HUES48 (cell line): ENCODE results near the gene RASGRF1.

Experiments used
- H3K27ac ChIP-seq: one replicate; pipeline ENCODE4 v1.7.0; 2013; ENCODE audit warnings: low read depth, low read length, inconsistent platforms
- H3K27me3 ChIP-seq: 2 replicates; pipeline ENCODE4 v1.6.1; 2013; ENCODE audit warnings: mild to moderate bottlenecking, low read length; ENCODE audit not compliant: control insufficient read depth, insufficient read depth
- H3K36me3 ChIP-seq: 2 replicates; pipeline ENCODE4 v1.6.1; 2013; ENCODE audit warnings: low read length; ENCODE audit not compliant: control insufficient read depth, insufficient read depth
- H3K4me1 ChIP-seq: 2 replicates; pipeline ENCODE4 v1.6.1; 2013; ENCODE audit warnings: mild to moderate bottlenecking, low read length; ENCODE audit not compliant: control insufficient read depth, insufficient read depth
- H3K4me3 ChIP-seq: 2 replicates; pipeline ENCODE4 v1.5.1; 2013; ENCODE audit warnings: mild to moderate bottlenecking, low read depth, low read length
- H3K9ac ChIP-seq: 2 replicates; pipeline ENCODE4 v1.6.1; 2013; ENCODE audit warnings: mild to moderate bottlenecking, low read depth, low read length, moderate library complexity
- H3K9me3 ChIP-seq: 2 replicates; pipeline ENCODE4 v1.6.1; 2013; ENCODE audit warnings: low read length; ENCODE audit not compliant: control insufficient read depth, insufficient read depth

RASGRF1 gene

DNA sequence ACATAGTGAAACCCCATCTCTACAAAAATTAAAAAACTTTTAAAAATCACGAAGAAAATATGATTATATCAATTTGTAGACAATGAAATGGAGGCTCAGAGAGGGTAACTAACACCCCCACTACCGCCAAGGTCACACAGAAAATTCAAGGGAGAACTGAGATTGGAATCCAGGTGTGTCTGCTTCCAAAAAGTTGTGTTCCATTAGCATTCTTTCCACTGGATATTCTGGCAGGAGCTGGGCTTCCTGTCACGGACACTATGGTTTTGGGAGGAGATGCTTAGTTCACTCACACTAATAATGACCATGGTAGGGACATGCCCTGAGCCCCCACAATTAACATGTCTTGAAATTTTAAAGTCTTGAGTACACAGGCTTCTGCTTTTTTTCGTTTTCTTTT is 174.5 kb downstream of the RASGRF1 start:
- Histone ChIP-seq H3K27ac (no peak overlapping the region), H3K4me3 (no peak overlapping the region), H3K27me3 (no peaks in the 10 kb centered on the region), H3K36me3 (peaks cover 44% of the 10 kb centered on the region), H3K9ac (no peak overlapping the region), H3K4me1 (no peaks in the 10 kb centered on the region), H3K9me3 (no peaks in the 10 kb centered on the region)

DNA sequence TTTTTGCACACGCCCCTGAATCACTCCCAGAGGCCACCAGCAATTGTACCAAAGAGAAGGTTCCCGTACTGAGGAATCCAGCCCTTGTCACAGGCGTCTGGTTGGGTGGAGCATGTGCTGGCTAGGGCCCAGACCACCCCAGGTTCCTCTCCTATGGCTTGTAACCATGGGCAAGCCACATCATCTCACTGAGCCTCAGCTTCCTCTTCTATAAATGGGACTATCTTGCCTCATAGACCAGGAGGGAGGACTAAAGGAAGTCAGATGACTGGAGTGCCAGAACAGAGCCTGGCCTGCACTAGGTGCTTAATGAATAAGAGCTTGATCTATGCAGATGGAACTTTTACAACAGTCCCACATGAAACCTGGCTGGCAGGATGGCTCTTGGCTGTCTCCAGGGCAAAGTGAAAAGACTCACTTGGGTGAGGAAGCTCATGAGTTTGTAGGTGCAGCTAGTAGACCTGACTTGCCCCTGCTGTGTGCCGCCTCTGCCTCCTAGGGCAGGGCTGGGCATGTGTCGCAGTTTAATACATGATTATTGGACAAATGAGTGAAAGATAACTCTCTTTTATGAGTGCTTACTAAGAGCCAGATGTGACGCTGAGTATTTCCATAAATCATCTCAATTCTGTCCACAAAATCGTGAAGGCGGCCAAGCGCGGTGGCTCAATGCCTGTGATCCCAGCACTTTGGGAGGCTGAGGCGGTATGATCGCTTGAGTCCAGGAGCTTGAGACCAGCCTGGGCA is 175.1 kb downstream of the RASGRF1 start:
- H3K27me3 ChIP-seq, result no peaks in the 10 kb centered on the region
- no peak overlapping the region for H3K4me3 ChIP-seq
- H3K27ac ChIP-seq, result no peak overlapping the region
- no peaks in the 10 kb centered on the region for H3K9me3 ChIP-seq
- H3K4me1 ChIP-seq, result no peaks in the 10 kb centered on the region
- no peak overlapping the region for H3K9ac ChIP-seq
- H3K36me3 ChIP-seq, result peaks cover 48% of the 10 kb centered on the region

DNA sequence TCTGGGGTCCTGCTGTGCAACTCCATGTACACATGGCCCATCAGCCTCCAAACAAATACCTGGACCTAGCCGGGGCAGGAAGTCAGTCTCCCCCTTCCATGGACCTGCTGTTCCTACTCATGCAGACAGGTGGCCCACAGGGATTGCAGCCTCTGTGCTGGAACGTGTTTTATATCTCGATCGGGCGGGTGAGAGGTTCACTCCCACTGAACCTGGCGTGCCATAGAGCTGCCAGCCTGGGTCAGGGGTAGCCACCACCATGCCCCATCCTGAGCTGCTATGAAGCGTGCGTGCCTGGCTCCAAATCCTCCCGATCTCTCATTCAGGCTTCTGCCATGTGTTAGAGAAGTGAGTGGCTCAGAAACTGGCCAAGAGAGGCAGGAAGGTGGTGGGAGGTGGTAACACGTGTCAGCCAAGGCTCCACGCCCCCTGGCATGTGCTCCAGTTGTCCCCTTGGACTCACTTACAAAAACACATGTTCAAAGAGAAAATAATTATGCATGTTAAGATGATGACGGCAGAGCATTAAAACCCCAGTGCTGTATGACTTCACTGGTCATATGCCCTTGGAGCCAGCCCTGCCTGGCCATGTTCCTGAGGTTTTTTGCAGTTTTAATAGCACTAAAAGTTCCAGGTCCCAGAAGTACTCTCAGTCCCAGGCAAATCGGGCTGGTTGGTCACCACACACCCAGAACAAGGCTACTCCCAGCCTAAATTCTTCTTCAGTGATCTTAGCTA is 176.4 kb downstream of the RASGRF1 start:
- Histone ChIP-seq H3K27ac (no peak overlapping the region), H3K9ac (no peak overlapping the region), H3K9me3 (no peaks in the 10 kb centered on the region), H3K27me3 (no peaks in the 10 kb centered on the region), H3K4me1 (0 out of 2 replicates have a peak, but pooled peaks cover 2% of the 10 kb centered on the region), H3K36me3 (peaks cover 52% of the 10 kb centered on the region), H3K4me3 (no peak overlapping the region)

DNA sequence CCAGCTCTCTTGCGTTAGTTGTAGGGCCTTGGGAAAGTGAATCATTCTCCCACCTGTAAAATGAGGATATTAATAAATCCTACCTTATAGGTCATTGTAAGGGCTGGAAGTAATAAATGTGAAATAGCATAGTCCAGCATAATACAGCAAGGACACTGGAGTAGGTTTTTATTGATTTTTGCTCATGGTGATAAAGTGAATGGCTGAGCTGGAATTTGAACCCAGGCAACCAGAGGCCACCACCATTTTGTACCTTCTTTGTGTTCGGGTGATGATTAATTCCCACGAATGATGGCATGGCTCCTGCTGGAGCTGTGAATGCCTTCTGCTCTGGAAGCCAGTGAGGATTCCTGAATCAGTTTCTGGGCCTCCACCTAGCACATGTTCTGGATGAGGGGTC is 177.6 kb downstream of the RASGRF1 start:
- Histone ChIP-seq H3K4me3 (no peak overlapping the region), H3K4me1 (0 out of 2 replicates have a peak, but pooled peaks cover 2% of the 10 kb centered on the region), H3K9ac (no peak overlapping the region), H3K9me3 (no peaks in the 10 kb centered on the region), H3K27me3 (no peaks in the 10 kb centered on the region), H3K27ac (no peak overlapping the region), H3K36me3 (peaks cover 57% of the 10 kb centered on the region)

DNA sequence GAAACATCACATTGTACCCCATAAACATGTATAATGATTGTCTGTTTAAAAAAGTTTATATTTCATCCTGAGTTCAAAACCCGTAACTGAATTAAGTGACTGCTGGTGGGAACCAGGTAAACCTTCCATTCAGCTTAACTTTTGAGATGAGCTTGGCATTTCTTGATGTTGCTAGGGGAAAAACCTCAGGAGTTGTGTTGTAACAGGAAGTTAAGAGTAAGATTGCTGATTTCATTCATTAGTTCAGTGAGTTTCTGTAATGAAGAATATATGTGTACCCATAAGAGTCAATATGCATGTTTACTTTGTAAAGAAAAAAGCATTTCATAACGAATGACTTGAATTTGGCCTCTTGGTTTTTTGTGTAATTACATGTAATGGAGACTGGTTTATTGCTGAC is 178.3 kb downstream of the RASGRF1 start:
- H3K9ac ChIP-seq, result no peak overlapping the region
- H3K4me1 ChIP-seq, result peaks cover 7% of the 10 kb centered on the region
- no peak overlapping the region for H3K27ac ChIP-seq
- H3K4me3 ChIP-seq, result no peak overlapping the region
- no peaks in the 10 kb centered on the region for H3K9me3 ChIP-seq
- H3K36me3 ChIP-seq, result peaks cover 55% of the 10 kb centered on the region
- H3K27me3 ChIP-seq, result no peaks in the 10 kb centered on the region

DNA sequence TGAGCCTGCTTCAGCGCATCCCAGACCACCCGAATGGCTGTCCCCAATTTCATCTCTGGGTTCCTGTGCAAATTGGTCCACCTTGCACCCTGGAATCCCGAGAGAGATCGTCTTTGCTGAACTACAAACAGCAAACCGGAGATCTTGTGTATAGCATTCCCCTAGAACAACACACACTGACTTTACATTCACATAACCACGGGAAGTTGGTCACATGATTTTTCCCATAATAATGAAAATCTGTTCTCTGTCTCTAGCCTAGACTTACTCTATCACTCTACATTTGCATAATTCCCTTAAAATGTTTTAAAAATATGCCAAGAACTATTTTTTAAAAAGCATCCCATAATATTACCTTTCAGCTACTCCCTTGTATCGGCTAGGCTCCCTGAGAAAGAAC is 180.3 kb downstream of the RASGRF1 start:
- Histone ChIP-seq H3K27me3 (no peaks in the 10 kb centered on the region), H3K9ac (no peak overlapping the region), H3K9me3 (no peaks in the 10 kb centered on the region), H3K27ac (no peak overlapping the region), H3K4me3 (no peak overlapping the region), H3K36me3 (peaks cover 72% of the 10 kb centered on the region), H3K4me1 (peaks cover 8% of the 10 kb centered on the region)
